SK-N-SH (cell line): Measurements from ENCODE around the gene ALDH3A2.

Experiments
- EZH2phosphoT487 ChIP-seq: fragments of 200-600 bp; sonication (generic); IDR thresholded peaks from 2 replicates; pipeline ENCODE4 v1.6.1; 2017; ENCODE audit warnings: low read depth, mixed run types, mild to moderate bottlenecking, antibody characterized with exemption, moderate library complexity, borderline replicate concordance
- FOXM1 ChIP-seq: IDR thresholded peaks from 2 replicates; pipeline ENCODE4 v1.4.0; 2012; ENCODE audit warnings: low read depth, mild to moderate bottlenecking
- JUND ChIP-seq: IDR thresholded peaks from 2 replicates; pipeline ENCODE4 v1.4.0; 2012
- MXI1 ChIP-seq: IDR thresholded peaks from 2 replicates; pipeline ENCODE4 v1.6.1; 2012; ENCODE audit warnings: mild to moderate bottlenecking, low read depth, low read length, improper control_type of control experiment
- POLR2AphosphoS5 ChIP-seq: IDR thresholded peaks from 2 replicates; pipeline ENCODE4 v1.6.1; 2012; ENCODE audit warnings: low read depth, low read length
- RAD21 ChIP-seq: IDR thresholded peaks from 2 replicates; pipeline ENCODE4 v1.6.1; 2012; ENCODE audit warnings: mild to moderate bottlenecking, low read length
- SIN3A ChIP-seq: IDR thresholded peaks from 2 replicates; pipeline ENCODE4 v1.6.1; 2012; ENCODE audit warnings: low read depth, mild to moderate bottlenecking, low read length, moderate library complexity, borderline replicate concordance
- TEAD4 ChIP-seq: IDR thresholded peaks from 2 replicates; pipeline ENCODE4 v1.4.0; 2012; ENCODE audit warnings: mild to moderate bottlenecking, borderline replicate concordance; ENCODE audit not compliant: insufficient read depth
- TF ChIP-seq, protein P1 (sequence below): fragments of 200-600 bp; sonication (generic); IDR thresholded peaks from 2 replicates; pipeline ENCODE4 v1.6.1; 2017; ENCODE audit warnings: antibody characterized with exemption, mild to moderate bottlenecking, moderate library complexity
- TF ChIP-seq, protein P2 (sequence below): fragments of 150-350 bp; IDR thresholded peaks from 2 replicates; pipeline ENCODE4 v1.6.1; 2016; ENCODE audit warnings: mild to moderate bottlenecking, low read depth, low read length
- TF ChIP-seq, protein P3 (sequence below): IDR thresholded peaks from 2 replicates; pipeline ENCODE4 v1.6.1; 2012; ENCODE audit warnings: mild to moderate bottlenecking, low read depth, low read length, moderate library complexity

DNA sequence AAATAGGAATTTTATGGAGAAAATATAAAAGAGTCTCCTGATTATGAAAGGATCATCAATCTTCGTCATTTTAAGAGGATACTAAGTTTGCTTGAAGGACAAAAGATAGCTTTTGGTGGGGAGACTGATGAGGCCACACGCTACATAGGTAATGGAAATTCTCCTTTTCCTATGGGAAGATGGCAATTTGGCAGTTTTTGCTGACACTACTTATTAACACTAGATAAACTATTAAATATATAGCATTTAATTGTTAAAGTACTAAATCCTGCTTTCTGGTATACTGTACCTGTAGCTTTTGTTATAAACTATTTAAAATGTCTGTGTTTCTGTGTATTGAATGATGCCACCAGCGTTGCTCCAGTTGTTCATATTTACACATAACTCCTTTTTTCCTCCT is 12.6 kb downstream of the ALDH3A2 start:
- TF ChIP-seq, protein P1, sequence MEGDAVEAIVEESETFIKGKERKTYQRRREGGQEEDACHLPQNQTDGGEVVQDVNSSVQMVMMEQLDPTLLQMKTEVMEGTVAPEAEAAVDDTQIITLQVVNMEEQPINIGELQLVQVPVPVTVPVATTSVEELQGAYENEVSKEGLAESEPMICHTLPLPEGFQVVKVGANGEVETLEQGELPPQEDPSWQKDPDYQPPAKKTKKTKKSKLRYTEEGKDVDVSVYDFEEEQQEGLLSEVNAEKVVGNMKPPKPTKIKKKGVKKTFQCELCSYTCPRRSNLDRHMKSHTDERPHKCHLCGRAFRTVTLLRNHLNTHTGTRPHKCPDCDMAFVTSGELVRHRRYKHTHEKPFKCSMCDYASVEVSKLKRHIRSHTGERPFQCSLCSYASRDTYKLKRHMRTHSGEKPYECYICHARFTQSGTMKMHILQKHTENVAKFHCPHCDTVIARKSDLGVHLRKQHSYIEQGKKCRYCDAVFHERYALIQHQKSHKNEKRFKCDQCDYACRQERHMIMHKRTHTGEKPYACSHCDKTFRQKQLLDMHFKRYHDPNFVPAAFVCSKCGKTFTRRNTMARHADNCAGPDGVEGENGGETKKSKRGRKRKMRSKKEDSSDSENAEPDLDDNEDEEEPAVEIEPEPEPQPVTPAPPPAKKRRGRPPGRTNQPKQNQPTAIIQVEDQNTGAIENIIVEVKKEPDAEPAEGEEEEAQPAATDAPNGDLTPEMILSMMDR = no peak
- TF ChIP-seq MXI1 (no peak), EZH2phosphoT487 (no peak), JUND (no peak), POLR2AphosphoS5 (no peak), FOXM1 (no peak), SIN3A (no peak), RAD21 (no peak), TEAD4 (no peak)
- TF ChIP-seq, protein P2, sequence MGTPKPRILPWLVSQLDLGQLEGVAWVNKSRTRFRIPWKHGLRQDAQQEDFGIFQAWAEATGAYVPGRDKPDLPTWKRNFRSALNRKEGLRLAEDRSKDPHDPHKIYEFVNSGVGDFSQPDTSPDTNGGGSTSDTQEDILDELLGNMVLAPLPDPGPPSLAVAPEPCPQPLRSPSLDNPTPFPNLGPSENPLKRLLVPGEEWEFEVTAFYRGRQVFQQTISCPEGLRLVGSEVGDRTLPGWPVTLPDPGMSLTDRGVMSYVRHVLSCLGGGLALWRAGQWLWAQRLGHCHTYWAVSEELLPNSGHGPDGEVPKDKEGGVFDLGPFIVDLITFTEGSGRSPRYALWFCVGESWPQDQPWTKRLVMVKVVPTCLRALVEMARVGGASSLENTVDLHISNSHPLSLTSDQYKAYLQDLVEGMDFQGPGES = no peak
- TF ChIP-seq, protein P3, sequence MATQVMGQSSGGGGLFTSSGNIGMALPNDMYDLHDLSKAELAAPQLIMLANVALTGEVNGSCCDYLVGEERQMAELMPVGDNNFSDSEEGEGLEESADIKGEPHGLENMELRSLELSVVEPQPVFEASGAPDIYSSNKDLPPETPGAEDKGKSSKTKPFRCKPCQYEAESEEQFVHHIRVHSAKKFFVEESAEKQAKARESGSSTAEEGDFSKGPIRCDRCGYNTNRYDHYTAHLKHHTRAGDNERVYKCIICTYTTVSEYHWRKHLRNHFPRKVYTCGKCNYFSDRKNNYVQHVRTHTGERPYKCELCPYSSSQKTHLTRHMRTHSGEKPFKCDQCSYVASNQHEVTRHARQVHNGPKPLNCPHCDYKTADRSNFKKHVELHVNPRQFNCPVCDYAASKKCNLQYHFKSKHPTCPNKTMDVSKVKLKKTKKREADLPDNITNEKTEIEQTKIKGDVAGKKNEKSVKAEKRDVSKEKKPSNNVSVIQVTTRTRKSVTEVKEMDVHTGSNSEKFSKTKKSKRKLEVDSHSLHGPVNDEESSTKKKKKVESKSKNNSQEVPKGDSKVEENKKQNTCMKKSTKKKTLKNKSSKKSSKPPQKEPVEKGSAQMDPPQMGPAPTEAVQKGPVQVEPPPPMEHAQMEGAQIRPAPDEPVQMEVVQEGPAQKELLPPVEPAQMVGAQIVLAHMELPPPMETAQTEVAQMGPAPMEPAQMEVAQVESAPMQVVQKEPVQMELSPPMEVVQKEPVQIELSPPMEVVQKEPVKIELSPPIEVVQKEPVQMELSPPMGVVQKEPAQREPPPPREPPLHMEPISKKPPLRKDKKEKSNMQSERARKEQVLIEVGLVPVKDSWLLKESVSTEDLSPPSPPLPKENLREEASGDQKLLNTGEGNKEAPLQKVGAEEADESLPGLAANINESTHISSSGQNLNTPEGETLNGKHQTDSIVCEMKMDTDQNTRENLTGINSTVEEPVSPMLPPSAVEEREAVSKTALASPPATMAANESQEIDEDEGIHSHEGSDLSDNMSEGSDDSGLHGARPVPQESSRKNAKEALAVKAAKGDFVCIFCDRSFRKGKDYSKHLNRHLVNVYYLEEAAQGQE = no peak
